Right lobe of liver (tissue), 6 donors: ENCODE results near the gene LHFPL2. TPM values are rescaled to one million over a fixed set of nuclear protein-coding genes. Genes with fewer than 3 reads are reported as not detected.

ENCODE experiments used
- ATAC-seq, 4 donors: fragments of 200-7000 bp; cut with Tn5 transposase; one replicate each; pipeline ENCODE4 v1.9.1; 2020; ENCODE audit warnings: mild to moderate bottlenecking in 4 of 4, moderate library complexity in 4 of 4
- DNase-seq, 3 donors: peaks; one replicate each; pipeline ENCODE4 v3.0.0-alpha.2; 2020
- H3K27ac ChIP-seq, 3 donors: fragments of 200-600 bp; one replicate each; pipeline ENCODE4 v1.8.0; 2022
- H3K27me3 ChIP-seq, 2 donors: fragments of 200-600 bp; one replicate each; pipeline ENCODE4 v1.8.0; 2022
- H3K36me3 ChIP-seq, 4 donors: fragments of 200-600 bp; sonication (generic) in 1 of 4; one replicate each; pipeline versions ENCODE4 v1.5.1 to v1.8.0; 2017 to 2022; ENCODE audit warnings: control low read depth in 1 of 4
- H3K4me1 ChIP-seq, 4 donors: fragments of 200-600 bp; sonication (generic) in 1 of 4; one replicate each; pipeline versions ENCODE4 v1.5.1 to v1.8.0; 2017 to 2022; ENCODE audit warnings: control low read depth in 1 of 4
- H3K4me3 ChIP-seq, 3 donors: fragments of 200-600 bp; one replicate each; pipeline ENCODE4 v1.8.0; 2022
- H3K9me3 ChIP-seq, 4 donors: fragments of 200-600 bp; sonication (generic) in 1 of 4; one replicate each; pipeline versions ENCODE4 v1.5.1 to v1.8.0; 2017 to 2022; ENCODE audit warnings: control low read depth in 1 of 4
- CTCF ChIP-seq, 4 donors: fragments of 200-600 bp in 3 of 4; fragments of 450-650 bp in 1 of 4; IDR thresholded peaks; one replicate each; pipeline versions ENCODE4 v1.5.1 to v1.8.0; 2016 to 2022; ENCODE audit warnings: antibody characterized with exemption in 4 of 4, mild to moderate bottlenecking in 2 of 4
- POLR2A ChIP-seq: fragments of 450-650 bp; IDR thresholded peaks from one replicate; pipeline ENCODE4 v1.6.1; 2017; ENCODE audit warnings: antibody characterized with exemption, mild to moderate bottlenecking
- WGBS: methylation state at CpG from one replicate; pipeline ENCODE4 v1.1.6; 2018; ENCODE audit warnings: low coverage, low lambda C conversion rate; ENCODE audit not compliant: insufficient coverage; ENCODE audit errors: missing lambda C conversion rate; 5-methylcytosine and 5-hydroxymethylcytosine counted together
- intact Hi-C, 2 donors: fragments of 100-400 bp; cut with DNase I; formaldehyde crosslinking; loops; one replicate each; pipeline versions ENCODE4 v1.11.2 to v1.14.1; 2022
- total RNA-seq, 6 experiments: library from RNA; depleted of rRNA in 2 of 6; stranded (reverse); fragments of >200 nt in 2 of 6; fragmentation: NEBNext Ultra II Directional in 3 of 6; extraction: Animal tissue kit (Norgen Biotek cat#: 25700) in 3 of 6; gene quantifications; one replicate each; pipeline versions ENCODE4 v1.1.0 to v1.2.4, GENCODE V29; 2016 to 2023
- donor health status: DM: no; HTN: yes; CAD: no.
- donor health status: DM: no; HTN: no; CAD: no.
- donor health status: DM: no; HTN: no; CAD: no.
- donor health status: DM: no; HTN: yes; CAD: no.
- donor health status: DM: no; HTN: yes; CAD: no.

Gene LHFPL2
- total RNA-seq, 6 experiments from 2014 or later: 2.6 to 11.8 (median 4.3) TPM

- intact Hi-C loops: no loop called here
- no peak overlapping the region for H3K27ac ChIP-seq
- ATAC-seq (no peak), DNase-seq (no peak)
- no peak overlapping the region for H3K4me3 ChIP-seq
- TF ChIP-seq CTCF (IDR thresholded peaks at IDR 0.05): no peak
- TF ChIP-seq POLR2A: no peak
- 29% methylated on average over 6 of the region's 6 CpGs for WGBS
- no peaks in the 10 kb centered on the region for H3K27me3 ChIP-seq
- H3K9me3 ChIP-seq: no peaks in the 10 kb centered on the region
- no peaks in the 10 kb centered on the region for H3K36me3 ChIP-seq
- H3K4me1 ChIP-seq: no peaks in the 10 kb centered on the region
These were observed 57.4 kb downstream of the LHFPL2 start for GRCh38 chr5:78591138-78591612.

- 61% methylated on average over 5 of the region's 5 CpGs for WGBS
- Histone ChIP-seq H3K36me3 (no peaks in the 10 kb centered on the region), H3K27me3 (no peaks in the 10 kb centered on the region), H3K27ac (no peak overlapping the region), H3K9me3 (no peaks in the 10 kb centered on the region), H3K4me3 (no peak overlapping the region), H3K4me1 (no peaks in the 10 kb centered on the region)
- TF ChIP-seq CTCF (IDR thresholded peaks at IDR 0.05): no peak
- DNase-seq (no peak), ATAC-seq (no peak)
- intact Hi-C loops: no loop called here
These were observed 58.6 kb downstream of the LHFPL2 start for GRCh38 chr5:78589923-78590322.

GRCh38 chr5:78588507-78588906, 60.1 kb downstream of the LHFPL2 start:
- no peak overlapping the region for H3K27ac ChIP-seq
- DNase-seq (no peak), ATAC-seq (no peak)
- intact Hi-C loops: no loop called here
- H3K4me3 ChIP-seq: no peak overlapping the region
- TF ChIP-seq POLR2A (no peak), CTCF (IDR thresholded peaks at IDR 0.05) (no peak)
- no peaks in the 10 kb centered on the region for H3K9me3 ChIP-seq
- no peaks in the 10 kb centered on the region for H3K27me3 ChIP-seq
- no peaks in the 10 kb centered on the region for H3K36me3 ChIP-seq
- H3K4me1 ChIP-seq: no peaks in the 10 kb centered on the region

- no peaks in the 10 kb centered on the region for H3K27me3 ChIP-seq
- ATAC-seq (peak in 2 of 4 donors; percentile 30 to 46), DNase-seq (no peak)
- WGBS: 55% methylated on average over 1 of the region's 3 CpGs
- intact Hi-C loops: no loop called here
- H3K4me1 ChIP-seq: no peaks in the 10 kb centered on the region
- TF ChIP-seq POLR2A: no peak
- TF ChIP-seq CTCF (IDR thresholded peaks at IDR 0.05): no peak
- H3K36me3 ChIP-seq: no peaks in the 10 kb centered on the region
- H3K27ac ChIP-seq: no peak overlapping the region
- no peaks in the 10 kb centered on the region for H3K9me3 ChIP-seq
- H3K4me3 ChIP-seq: no peak overlapping the region
These were observed 60.7 kb downstream of the LHFPL2 start for GRCh38 chr5:78587775-78588291.
